Esophagus squamous epithelium (tissue), 4 donors: ENCODE data around the gene MAN1C1.

Experiments used
- POLR2A ChIP-seq, 4 donors: fragments of 450-650 bp; IDR thresholded peaks; one replicate each; pipeline ENCODE4 v1.6.1; 2017; ENCODE audit warnings: antibody characterized with exemption in 4 of 4, mild to moderate bottlenecking in 4 of 4, moderate library complexity in 3 of 4
- TF ChIP-seq, protein P1 (sequence below), 6 experiments: fragments of 450-650 bp in 4 of 6; fragments of 200-600 bp in 2 of 6; sonication (generic) in 2 of 6; IDR thresholded peaks; one replicate each; pipeline ENCODE4 v1.5.1; 2016 to 2019; ENCODE audit warnings: antibody characterized with exemption in 6 of 6, mild to moderate bottlenecking in 4 of 6, moderate library complexity in 4 of 6

GRCh38 chr1:25808481-25809244 is 192.1 kb downstream of the MAN1C1 start:
- TF ChIP-seq, protein P1, sequence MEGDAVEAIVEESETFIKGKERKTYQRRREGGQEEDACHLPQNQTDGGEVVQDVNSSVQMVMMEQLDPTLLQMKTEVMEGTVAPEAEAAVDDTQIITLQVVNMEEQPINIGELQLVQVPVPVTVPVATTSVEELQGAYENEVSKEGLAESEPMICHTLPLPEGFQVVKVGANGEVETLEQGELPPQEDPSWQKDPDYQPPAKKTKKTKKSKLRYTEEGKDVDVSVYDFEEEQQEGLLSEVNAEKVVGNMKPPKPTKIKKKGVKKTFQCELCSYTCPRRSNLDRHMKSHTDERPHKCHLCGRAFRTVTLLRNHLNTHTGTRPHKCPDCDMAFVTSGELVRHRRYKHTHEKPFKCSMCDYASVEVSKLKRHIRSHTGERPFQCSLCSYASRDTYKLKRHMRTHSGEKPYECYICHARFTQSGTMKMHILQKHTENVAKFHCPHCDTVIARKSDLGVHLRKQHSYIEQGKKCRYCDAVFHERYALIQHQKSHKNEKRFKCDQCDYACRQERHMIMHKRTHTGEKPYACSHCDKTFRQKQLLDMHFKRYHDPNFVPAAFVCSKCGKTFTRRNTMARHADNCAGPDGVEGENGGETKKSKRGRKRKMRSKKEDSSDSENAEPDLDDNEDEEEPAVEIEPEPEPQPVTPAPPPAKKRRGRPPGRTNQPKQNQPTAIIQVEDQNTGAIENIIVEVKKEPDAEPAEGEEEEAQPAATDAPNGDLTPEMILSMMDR (IDR thresholded peaks at IDR 0.05), result no peak
- TF ChIP-seq POLR2A (IDR thresholded peaks at IDR 0.05), result no peak
